HepG2 (cell line): Measurements from ENCODE around the gene ELAVL2.

Experiments
- CHD4 ChIP-seq: fragments of 200-600 bp; sonication (generic); IDR thresholded peaks from 2 replicates; pipeline ENCODE4 v1.7.0; 2017; ENCODE audit warnings: mild to moderate bottlenecking, low read length, borderline replicate concordance
- HCFC1 ChIP-seq: fragments of 150-350 bp; IDR thresholded peaks from 2 replicates; pipeline ENCODE4 v1.6.1; 2014; ENCODE audit warnings: low read depth, low read length
- NFRKB ChIP-seq: fragments of 450-650 bp; IDR thresholded peaks from 2 replicates; pipeline ENCODE4 v1.6.1; 2017
- PHF8 ChIP-seq: sonication (generic); formaldehyde crosslinking; IDR thresholded peaks from 2 replicates; pipeline ENCODE4 v1.5.0; 2020; ENCODE audit warnings: missing genetic modification reagents
- YY1 ChIP-seq: IDR thresholded peaks from 2 replicates; pipeline ENCODE4 v1.6.1; 2011; ENCODE audit warnings: low read length, low read depth, moderate library complexity, mild to moderate bottlenecking; ENCODE audit not compliant: insufficient read depth, insufficient replicate concordance
- ZBTB20 ChIP-seq: sonication (generic); formaldehyde crosslinking; IDR thresholded peaks from 2 replicates; pipeline ENCODE4 v1.8.1; 2023; ENCODE audit warnings: missing genetic modification reagents, low read depth, mild to moderate bottlenecking, borderline replicate concordance
- ZNF567 ChIP-seq: sonication (generic); formaldehyde crosslinking; IDR thresholded peaks from 2 replicates; pipeline ENCODE4 v1.8.1; 2023; ENCODE audit warnings: mild to moderate bottlenecking, missing genetic modification reagents, borderline replicate concordance
- ZNF703 ChIP-seq: sonication (generic); formaldehyde crosslinking; IDR thresholded peaks from 2 replicates; pipeline ENCODE4 v1.5.1; 2020; ENCODE audit warnings: missing genetic modification reagents, mild to moderate bottlenecking, moderate library complexity, borderline replicate concordance
- TF ChIP-seq, protein P1 (sequence below): sonication (generic); formaldehyde crosslinking; IDR thresholded peaks from 2 replicates; pipeline ENCODE4 v1.8.1; 2023; ENCODE audit warnings: mild to moderate bottlenecking, missing genetic modification reagents
- TF ChIP-seq, protein P2 (sequence below): sonication (generic); formaldehyde crosslinking; IDR thresholded peaks from 2 replicates; pipeline ENCODE4 v1.4.0; 2020; ENCODE audit warnings: missing genetic modification reagents

DNA sequence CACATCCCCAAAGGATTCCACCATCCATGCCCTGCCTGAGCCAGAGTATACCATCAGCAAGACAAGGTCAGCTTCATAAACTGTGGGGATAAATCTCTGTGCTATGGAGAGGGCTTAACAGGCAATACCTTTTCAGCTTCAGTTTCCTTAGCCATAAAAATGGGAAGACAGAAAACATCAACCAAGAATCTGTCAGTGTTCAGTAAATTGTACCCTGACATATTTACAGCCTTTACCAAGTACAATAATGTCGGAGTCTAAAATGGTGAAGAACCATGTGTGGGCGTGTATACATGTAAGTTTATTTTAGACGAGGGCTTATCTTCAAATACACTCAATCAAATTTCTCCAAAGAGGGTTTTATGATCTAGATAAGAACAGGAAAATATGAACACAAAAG, 94.7 kb downstream of the ELAVL2 start:
- TF ChIP-seq ZBTB20 (CRISPR knock-in tag), result no peak
- TF ChIP-seq, protein P1, sequence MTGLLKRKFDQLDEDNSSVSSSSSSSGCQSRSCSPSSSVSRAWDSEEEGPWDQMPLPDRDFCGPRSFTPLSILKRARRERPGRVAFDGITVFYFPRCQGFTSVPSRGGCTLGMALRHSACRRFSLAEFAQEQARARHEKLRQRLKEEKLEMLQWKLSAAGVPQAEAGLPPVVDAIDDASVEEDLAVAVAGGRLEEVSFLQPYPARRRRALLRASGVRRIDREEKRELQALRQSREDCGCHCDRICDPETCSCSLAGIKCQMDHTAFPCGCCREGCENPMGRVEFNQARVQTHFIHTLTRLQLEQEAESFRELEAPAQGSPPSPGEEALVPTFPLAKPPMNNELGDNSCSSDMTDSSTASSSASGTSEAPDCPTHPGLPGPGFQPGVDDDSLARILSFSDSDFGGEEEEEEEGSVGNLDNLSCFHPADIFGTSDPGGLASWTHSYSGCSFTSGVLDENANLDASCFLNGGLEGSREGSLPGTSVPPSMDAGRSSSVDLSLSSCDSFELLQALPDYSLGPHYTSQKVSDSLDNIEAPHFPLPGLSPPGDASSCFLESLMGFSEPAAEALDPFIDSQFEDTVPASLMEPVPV (CRISPR knock-in tag), result no peak
- TF ChIP-seq ZNF703, result no peak
- TF ChIP-seq HCFC1, result no peak
- TF ChIP-seq YY1, result no peak
- no peak for TF ChIP-seq ZNF567 (CRISPR knock-in tag)
- no peak for TF ChIP-seq PHF8
- no peak for TF ChIP-seq NFRKB
- TF ChIP-seq, protein P2, sequence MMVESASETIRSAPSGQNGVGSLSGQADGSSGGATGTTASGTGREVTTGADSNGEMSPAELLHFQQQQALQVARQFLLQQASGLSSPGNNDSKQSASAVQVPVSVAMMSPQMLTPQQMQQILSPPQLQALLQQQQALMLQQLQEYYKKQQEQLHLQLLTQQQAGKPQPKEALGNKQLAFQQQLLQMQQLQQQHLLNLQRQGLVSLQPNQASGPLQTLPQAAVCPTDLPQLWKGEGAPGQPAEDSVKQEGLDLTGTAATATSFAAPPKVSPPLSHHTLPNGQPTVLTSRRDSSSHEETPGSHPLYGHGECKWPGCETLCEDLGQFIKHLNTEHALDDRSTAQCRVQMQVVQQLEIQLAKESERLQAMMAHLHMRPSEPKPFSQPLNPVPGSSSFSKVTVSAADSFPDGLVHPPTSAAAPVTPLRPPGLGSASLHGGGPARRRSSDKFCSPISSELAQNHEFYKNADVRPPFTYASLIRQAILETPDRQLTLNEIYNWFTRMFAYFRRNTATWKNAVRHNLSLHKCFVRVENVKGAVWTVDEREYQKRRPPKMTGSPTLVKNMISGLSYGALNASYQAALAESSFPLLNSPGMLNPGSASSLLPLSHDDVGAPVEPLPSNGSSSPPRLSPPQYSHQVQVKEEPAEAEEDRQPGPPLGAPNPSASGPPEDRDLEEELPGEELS (CRISPR knock-in tag), result no peak
- TF ChIP-seq CHD4, result no peak
